HCT116 (cell line): ENCODE measurements around the gene TCERG1L. TPM values are rescaled to one million over a fixed set of nuclear protein-coding genes. Genes with fewer than 3 reads are reported as not detected.

ENCODE experiments used
- ATAC-seq: fragments of 200-7000 bp; cut with Tn5 transposase; 2 replicates; pipeline ENCODE4 v1.9.1; 2020; ENCODE audit warnings: mild to moderate bottlenecking, moderate library complexity
- BruUV-seq: library from RNA; stranded (reverse); fragments of 400-500 nt; replicated peaks from 2 replicates; lab custom pipeline; 2021; lab: Mats Ljungman, UMichigan
- CTCF ChIA-PET: fragments of 300-600 bp; sonication (Branson Sonifier 250); formaldehyde crosslinking; loops from one replicate; lab custom pipeline; 2021; ENCODE audit warnings: antibody characterized with exemption; lab: Charles Lee
- POLR2A ChIA-PET: fragments of 300-600, 350-600 bp; sonication (Branson Sonifier 250); formaldehyde crosslinking; loops from one replicate; lab custom pipeline; 2021; ENCODE audit warnings: antibody characterized with exemption; lab: Charles Lee
- RAD21 ChIA-PET, 2 experiments: fragments of 300-600 bp; sonication (Branson Sonifier 250); formaldehyde crosslinking; loops; one replicate each; lab custom pipeline; 2023; ENCODE audit warnings: low total read pairs in 2 of 2; ENCODE audit not compliant: uncharacterized antibody in 2 of 2, unreplicated experiment in 2 of 2, low non-redundant PET in 1 of 2; lab: Charles Lee
- DNase-seq: peaks from one replicate; pipeline ENCODE4 v3.0.0-alpha.2; 2010; ENCODE audit warnings: low read depth, low spot score
- H2AFZ ChIP-seq: fragments of 200-600 bp; shearing (Covaris generic), sonication (generic); 2 replicates; pipeline ENCODE4 v1.6.1; 2017; ENCODE audit warnings: low read depth, mixed run types, mixed read lengths, antibody characterized with exemption, low read length; ENCODE audit not compliant: poor library complexity, severe bottlenecking
- H3K27ac ChIP-seq: 2 replicates; pipeline ENCODE4 v1.5.1; 2012; ENCODE audit warnings: low read depth, low read length
- H3K27me3 ChIP-seq: fragments of 200-600 bp; sonication (generic); 2 replicates; pipeline ENCODE4 v1.6.1; 2016; ENCODE audit warnings: mixed run types, low read length, mixed read lengths; ENCODE audit not compliant: insufficient read depth
- H3K36me3 ChIP-seq, 2 experiments: fragments of 200-500 bp in 1 of 2; fragments of 200-600 bp in 1 of 2; sonication (Bioruptor generic) in 1 of 2; sonication (generic) in 1 of 2; 2 replicates each; pipeline versions ENCODE4 v1.5.1 to v1.6.1; 2014 to 2016; ENCODE audit warnings: low read length in 2 of 2, inconsistent platforms in 1 of 2, mixed read lengths in 1 of 2, mixed run types in 1 of 2; ENCODE audit not compliant: insufficient read depth in 2 of 2, control insufficient read depth in 1 of 2
- H3K4me1 ChIP-seq, 2 experiments: fragments of 200-600 bp in 1 of 2; sonication (generic) in 1 of 2; 2 replicates each; pipeline versions ENCODE4 v1.5.1 to v1.6.1; 2012 to 2017; ENCODE audit warnings: low read length in 2 of 2, inconsistent platforms in 1 of 2, mild to moderate bottlenecking in 1 of 2, mixed read lengths in 1 of 2, mixed run types in 1 of 2, moderate library complexity in 1 of 2; ENCODE audit not compliant: insufficient read depth in 2 of 2, control insufficient read depth in 1 of 2
- H3K4me2 ChIP-seq: fragments of 200-600 bp; sonication (generic); 2 replicates; pipeline ENCODE4 v1.6.1; 2017; ENCODE audit warnings: mixed run types, low read length, mixed read lengths
- H3K4me3 ChIP-seq, 2 experiments: fragments of 200-600 bp in 1 of 2; sonication (generic) in 1 of 2; replicated peaks in 1 of 2; 2 replicates each; pipeline ENCODE4 v1.5.1; 2011 to 2016; ENCODE audit warnings: low read length in 2 of 2, control low read depth in 1 of 2, low read depth in 1 of 2, mild to moderate bottlenecking in 1 of 2, mixed read lengths in 1 of 2, mixed run types in 1 of 2
- H3K79me2 ChIP-seq: fragments of 200-600 bp; sonication (generic); 2 replicates; pipeline ENCODE4 v1.6.1; 2017; ENCODE audit warnings: mild to moderate bottlenecking, mixed run types, low read length, moderate library complexity, mixed read lengths; ENCODE audit not compliant: insufficient read depth
- H3K9ac ChIP-seq: fragments of 200-600 bp; sonication (generic); 2 replicates; pipeline ENCODE4 v1.6.1; 2016; ENCODE audit warnings: low read length, mixed read lengths
- H3K9me2 ChIP-seq: fragments of 200-600 bp; sonication (generic), shearing (Covaris generic); 2 replicates; pipeline ENCODE4 v1.6.1; 2017; ENCODE audit warnings: mixed run types, mild to moderate bottlenecking, moderate library complexity; ENCODE audit not compliant: insufficient read depth
- H3K9me3 ChIP-seq, 2 experiments: fragments of 200-500 bp in 1 of 2; fragments of 200-600 bp in 1 of 2; sonication (Bioruptor generic) in 1 of 2; sonication (generic) in 1 of 2; 2 replicates each; pipeline ENCODE4 v1.6.1; 2014 to 2017; ENCODE audit warnings: low read length in 2 of 2, mixed read lengths in 2 of 2, inconsistent platforms in 1 of 2, low read depth in 1 of 2, mild to moderate bottlenecking in 1 of 2, mixed run types in 1 of 2, moderate library complexity in 1 of 2; ENCODE audit not compliant: control insufficient read depth in 1 of 2, insufficient read depth in 1 of 2
- H4K20me1 ChIP-seq: fragments of 200-600 bp; sonication (generic), shearing (Covaris generic); 2 replicates; pipeline ENCODE4 v1.6.1; 2017; ENCODE audit warnings: mixed run types, mild to moderate bottlenecking, moderate library complexity; ENCODE audit not compliant: insufficient read depth
- ATF3 ChIP-seq: IDR thresholded peaks from 2 replicates; pipeline ENCODE4 v1.6.1; 2012
- CEBPB ChIP-seq: IDR thresholded peaks from 2 replicates; pipeline ENCODE4 v1.6.1; 2012; ENCODE audit warnings: low read depth
- EGR1 ChIP-seq: IDR thresholded peaks from 2 replicates; pipeline ENCODE4 v1.6.1; 2012; ENCODE audit warnings: low read depth
- EZH2 ChIP-seq: fragments of 200-600 bp; sonication (generic); IDR thresholded peaks from 2 replicates; pipeline ENCODE4 v1.6.1; 2017; ENCODE audit warnings: antibody characterized with exemption, mixed run types
- EZH2phosphoT487 ChIP-seq: fragments of 200-600 bp; IDR thresholded peaks from 2 replicates; pipeline ENCODE4 v1.6.1; 2018; ENCODE audit warnings: antibody characterized with exemption, borderline replicate concordance
- FOSL1 ChIP-seq: IDR thresholded peaks from 2 replicates; pipeline ENCODE4 v1.6.1; 2012; ENCODE audit warnings: low read depth
- JUND ChIP-seq: IDR thresholded peaks from 2 replicates; pipeline ENCODE4 v1.6.1; 2012
- POLR2A ChIP-seq: IDR thresholded peaks from 2 replicates; pipeline ENCODE4 v1.7.0; 2011; ENCODE audit warnings: borderline replicate concordance; ENCODE audit not compliant: insufficient read depth, insufficient read length; ENCODE audit errors: extremely low read depth
- POLR2AphosphoS5 ChIP-seq: IDR thresholded peaks from 2 replicates; pipeline ENCODE4 v1.6.1; 2011; ENCODE audit warnings: mild to moderate bottlenecking, low read depth, low read length, moderate library complexity
- RAD21 ChIP-seq: IDR thresholded peaks from 2 replicates; pipeline ENCODE4 v1.6.1; 2012; ENCODE audit warnings: low read depth, mild to moderate bottlenecking
- SIN3A ChIP-seq: IDR thresholded peaks from 2 replicates; pipeline ENCODE4 v1.6.1; 2012; ENCODE audit warnings: low read depth
- SP1 ChIP-seq: IDR thresholded peaks from 2 replicates; pipeline ENCODE4 v1.6.1; 2012; ENCODE audit warnings: low read depth
- SRF ChIP-seq: IDR thresholded peaks from 2 replicates; pipeline ENCODE4 v1.6.1; 2012; ENCODE audit warnings: low read depth
- TCF7L2 ChIP-seq: IDR thresholded peaks from 2 replicates; pipeline ENCODE4 v1.7.0; 2011; ENCODE audit warnings: borderline replicate concordance, inconsistent platforms; ENCODE audit not compliant: insufficient read depth, insufficient read length; ENCODE audit errors: extremely low read depth
- YY1 ChIP-seq: IDR thresholded peaks from 2 replicates; pipeline ENCODE4 v1.6.1; 2011; ENCODE audit warnings: low read length, low read depth, moderate library complexity, mild to moderate bottlenecking; ENCODE audit not compliant: insufficient replicate concordance; ENCODE audit errors: extremely low read depth
- ZFX ChIP-seq: fragments of 450-650 bp; IDR thresholded peaks from 2 replicates; pipeline ENCODE4 v1.6.1; 2017
- ZNF274 ChIP-seq: fragments of 200-500 bp; sonication (Bioruptor generic); IDR thresholded peaks from 2 replicates; pipeline ENCODE4 v1.6.1; 2014; ENCODE audit warnings: mild to moderate bottlenecking, low read depth, low read length, inconsistent platforms
- intact Hi-C: fragments of 100-400 bp; cut with micrococcal nuclease; formaldehyde crosslinking; loops from 2 replicates; pipeline ENCODE4 v1.10.0; 2022
- total RNA-seq: library from RNA; stranded (reverse); gene quantifications from one replicate; pipeline ENCODE4 v1.2.1, GENCODE V29; 2021; ENCODE audit not compliant: unreplicated experiment
- TF ChIP-seq, protein P1 (sequence below): IDR thresholded peaks from 2 replicates; pipeline ENCODE4 v1.6.1; 2012
- TF ChIP-seq, protein P2 (sequence below), 3 experiments: fragments of 200-600 bp in 1 of 3; sonication (generic) in 1 of 3; IDR thresholded peaks in 2 of 3; conservative IDR thresholded peaks in 1 of 3; 2 replicates each; pipeline ENCODE4 v1.5.1; 2012 to 2017; ENCODE audit warnings: low read depth in 2 of 3, low read length in 2 of 3, antibody characterized with exemption in 1 of 3, borderline replicate concordance in 1 of 3, control low read depth in 1 of 3, mild to moderate bottlenecking in 1 of 3, mixed read lengths in 1 of 3, mixed run types in 1 of 3, moderate library complexity in 1 of 3; ENCODE audit not compliant: insufficient read depth in 1 of 3

The TCERG1L gene
- total RNA-seq, 1 experiment from 2014 or later, result not detected

DNA sequence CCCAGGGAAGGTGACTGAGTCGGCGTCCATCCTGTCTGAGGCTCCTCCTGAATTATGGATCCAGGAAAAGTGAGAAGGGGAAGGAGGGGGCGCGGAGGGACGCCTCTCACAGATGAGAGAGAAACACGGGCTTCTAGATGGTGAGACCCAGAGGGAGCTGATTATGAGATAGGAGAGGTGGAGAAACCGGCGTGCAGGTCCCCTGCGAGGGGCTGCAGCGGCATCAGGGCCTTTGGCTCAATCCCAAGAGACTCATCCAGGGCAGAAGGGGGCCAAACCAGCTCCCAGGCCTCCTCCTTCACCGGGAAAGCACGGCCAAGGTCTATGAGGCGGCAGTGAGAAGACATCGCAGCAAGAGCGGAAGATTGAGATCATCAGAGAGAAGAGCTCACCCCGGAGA is 70.8 kb downstream of the TCERG1L start (continued):
- no peak for TF ChIP-seq ZNF274

DNA sequence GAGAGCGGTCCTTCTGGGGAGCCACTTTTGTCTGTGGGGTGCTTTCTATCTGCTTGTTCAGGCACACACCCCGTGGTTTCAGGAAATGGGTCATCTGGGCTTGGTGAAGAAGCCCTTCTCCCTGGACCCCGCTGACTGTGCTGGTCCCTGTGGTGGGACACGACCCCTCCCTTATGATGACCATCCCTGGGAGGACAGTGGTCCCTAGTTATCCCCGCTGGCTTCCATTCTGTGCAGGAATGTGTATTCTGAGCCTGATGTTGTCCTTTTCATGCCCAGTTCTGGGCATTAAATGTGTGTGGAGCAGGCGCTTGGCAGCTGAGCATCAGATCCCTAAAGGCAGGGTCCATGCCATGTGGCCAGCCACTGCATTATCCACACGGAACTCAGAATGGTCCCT is 71.6 kb downstream of the TCERG1L start:
- H3K4me3 ChIP-seq, result no peak overlapping the region
- intact Hi-C loops, result no loop called here
- no peak overlapping the region for H3K4me2 ChIP-seq
- no peak for ATAC-seq
- H3K9me2 ChIP-seq, result no peaks in the 10 kb centered on the region
- no peaks in the 10 kb centered on the region for H3K4me1 ChIP-seq
- H3K36me3 ChIP-seq, result no peaks in the 10 kb centered on the region
- no peaks in the 10 kb centered on the region for H4K20me1 ChIP-seq
- H3K27ac ChIP-seq, result no peak overlapping the region
- TF ChIP-seq SRF (no peak), EZH2 (no peak), POLR2AphosphoS5 (no peak), JUND (no peak), ATF3 (no peak), CEBPB (no peak), POLR2A (no peak), EGR1 (no peak)
- TF ChIP-seq, protein P1, sequence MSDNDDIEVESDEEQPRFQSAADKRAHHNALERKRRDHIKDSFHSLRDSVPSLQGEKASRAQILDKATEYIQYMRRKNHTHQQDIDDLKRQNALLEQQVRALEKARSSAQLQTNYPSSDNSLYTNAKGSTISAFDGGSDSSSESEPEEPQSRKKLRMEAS, result no peak
- TF ChIP-seq, all 23 proteins: peak for 0
- Histone ChIP-seq H2AFZ (no peak overlapping the region), H3K79me2 (no peaks in the 10 kb centered on the region), H3K27me3 (no peaks in the 10 kb centered on the region), H3K9ac (no peak overlapping the region), H3K9me3 (no peaks in the 10 kb centered on the region)
- RAD21 ChIA-PET, result no interaction called here
- POLR2A ChIA-PET, result no interaction called here
- BruUV-seq, result no TSS peak
- DNase-seq, result no peak
- CTCF ChIA-PET, result no interaction called here

- no peaks in the 10 kb centered on the region for H3K79me2 ChIP-seq
- no peaks in the 10 kb centered on the region for H3K9me3 ChIP-seq
- H3K9me2 ChIP-seq, result no peaks in the 10 kb centered on the region
- no peaks in the 10 kb centered on the region for H3K4me1 ChIP-seq
- H4K20me1 ChIP-seq, result no peaks in the 10 kb centered on the region
- no peak overlapping the region for H3K9ac ChIP-seq
- RAD21 ChIA-PET, result no interaction called here
- H3K4me2 ChIP-seq, result no peak overlapping the region
- no peaks in the 10 kb centered on the region for H3K36me3 ChIP-seq
- POLR2A ChIA-PET, result no interaction called here
- ATAC-seq (no peak), DNase-seq (no peak)
- no TSS peak for BruUV-seq
- no peaks in the 10 kb centered on the region for H3K27me3 ChIP-seq
- CTCF ChIA-PET, result no interaction called here
- H2AFZ ChIP-seq, result no peak overlapping the region
- H3K27ac ChIP-seq, result no peak overlapping the region
- H3K4me3 ChIP-seq, result no peak overlapping the region
- intact Hi-C loops, result no loop called here
- TF ChIP-seq SIN3A (no peak), EZH2phosphoT487 (no peak), POLR2A (no peak), EZH2 (no peak), YY1 (no peak), ZFX (no peak), CEBPB (no peak), FOSL1 (no peak), EGR1 (no peak), SP1 (no peak), TCF7L2 (no peak), ZNF274 (no peak), POLR2AphosphoS5 (no peak), RAD21 (no peak)
- TF ChIP-seq, protein P1, result no peak
- TF ChIP-seq, protein P2, sequence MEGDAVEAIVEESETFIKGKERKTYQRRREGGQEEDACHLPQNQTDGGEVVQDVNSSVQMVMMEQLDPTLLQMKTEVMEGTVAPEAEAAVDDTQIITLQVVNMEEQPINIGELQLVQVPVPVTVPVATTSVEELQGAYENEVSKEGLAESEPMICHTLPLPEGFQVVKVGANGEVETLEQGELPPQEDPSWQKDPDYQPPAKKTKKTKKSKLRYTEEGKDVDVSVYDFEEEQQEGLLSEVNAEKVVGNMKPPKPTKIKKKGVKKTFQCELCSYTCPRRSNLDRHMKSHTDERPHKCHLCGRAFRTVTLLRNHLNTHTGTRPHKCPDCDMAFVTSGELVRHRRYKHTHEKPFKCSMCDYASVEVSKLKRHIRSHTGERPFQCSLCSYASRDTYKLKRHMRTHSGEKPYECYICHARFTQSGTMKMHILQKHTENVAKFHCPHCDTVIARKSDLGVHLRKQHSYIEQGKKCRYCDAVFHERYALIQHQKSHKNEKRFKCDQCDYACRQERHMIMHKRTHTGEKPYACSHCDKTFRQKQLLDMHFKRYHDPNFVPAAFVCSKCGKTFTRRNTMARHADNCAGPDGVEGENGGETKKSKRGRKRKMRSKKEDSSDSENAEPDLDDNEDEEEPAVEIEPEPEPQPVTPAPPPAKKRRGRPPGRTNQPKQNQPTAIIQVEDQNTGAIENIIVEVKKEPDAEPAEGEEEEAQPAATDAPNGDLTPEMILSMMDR (IDR thresholded peaks at IDR 0.05 in 2 of 3, conservative IDR thresholded peaks at IDR 0.05 in 1 of 3; ENCODE audit: borderline replicate concordance in 1 of 3, insufficient read depth in 1 of 3, low read depth in 2 of 3, low read length in 2 of 3), result no peak
These were observed 72.1 kb downstream of the TCERG1L start for GRCh38 chr10:131239450-131239849.
